Choroid plexus epithelial cell (primary cell): ENCODE measurements around the gene SLC38A1.
"Not testable (repeated sequence)": the region's sequence is repeated elsewhere in the genome, so short reads cannot be mapped to it uniquely, and the experiment has no call there.

Source experiments
- DNase-seq: peaks from one replicate; pipeline ENCODE4 v3.0.0-alpha.2; 2010; ENCODE audit warnings: low read depth
- H3K4me3 ChIP-seq: 2 replicates; pipeline ENCODE4 v1.5.1; 2011; ENCODE audit warnings: low read depth, mild to moderate bottlenecking, control low read depth, low read length, moderate library complexity
- TF ChIP-seq, protein P1 (sequence below): conservative IDR thresholded peaks from 2 replicates; pipeline ENCODE4 v1.5.1; 2011; ENCODE audit warnings: low read depth, mild to moderate bottlenecking, control low read depth, inconsistent platforms, low read length, moderate library complexity

The SLC38A1 gene

DNA sequence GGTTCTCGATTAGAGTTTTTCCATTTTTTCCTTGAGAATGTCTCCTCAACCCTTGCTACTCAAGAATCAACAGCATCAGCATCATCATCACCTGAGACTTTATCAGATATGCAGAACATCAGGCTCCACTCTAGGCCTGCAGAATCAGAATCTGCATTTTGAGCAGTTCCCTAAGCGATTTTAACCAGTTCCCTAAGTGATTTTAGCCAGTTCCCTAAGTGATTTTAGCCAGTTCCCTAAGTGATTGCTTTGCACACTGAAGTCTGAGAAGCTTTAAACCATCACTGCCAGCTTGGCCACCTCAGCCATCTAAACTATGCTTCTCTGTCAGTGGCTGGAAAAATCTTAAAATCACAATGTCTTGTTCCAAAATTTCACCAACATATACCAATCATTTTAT lies 29.4 kb upstream of the SLC38A1 start:
- TF ChIP-seq, protein P1, sequence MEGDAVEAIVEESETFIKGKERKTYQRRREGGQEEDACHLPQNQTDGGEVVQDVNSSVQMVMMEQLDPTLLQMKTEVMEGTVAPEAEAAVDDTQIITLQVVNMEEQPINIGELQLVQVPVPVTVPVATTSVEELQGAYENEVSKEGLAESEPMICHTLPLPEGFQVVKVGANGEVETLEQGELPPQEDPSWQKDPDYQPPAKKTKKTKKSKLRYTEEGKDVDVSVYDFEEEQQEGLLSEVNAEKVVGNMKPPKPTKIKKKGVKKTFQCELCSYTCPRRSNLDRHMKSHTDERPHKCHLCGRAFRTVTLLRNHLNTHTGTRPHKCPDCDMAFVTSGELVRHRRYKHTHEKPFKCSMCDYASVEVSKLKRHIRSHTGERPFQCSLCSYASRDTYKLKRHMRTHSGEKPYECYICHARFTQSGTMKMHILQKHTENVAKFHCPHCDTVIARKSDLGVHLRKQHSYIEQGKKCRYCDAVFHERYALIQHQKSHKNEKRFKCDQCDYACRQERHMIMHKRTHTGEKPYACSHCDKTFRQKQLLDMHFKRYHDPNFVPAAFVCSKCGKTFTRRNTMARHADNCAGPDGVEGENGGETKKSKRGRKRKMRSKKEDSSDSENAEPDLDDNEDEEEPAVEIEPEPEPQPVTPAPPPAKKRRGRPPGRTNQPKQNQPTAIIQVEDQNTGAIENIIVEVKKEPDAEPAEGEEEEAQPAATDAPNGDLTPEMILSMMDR = no peak
- no peak overlapping the region for H3K4me3 ChIP-seq
- no peak for DNase-seq

DNA sequence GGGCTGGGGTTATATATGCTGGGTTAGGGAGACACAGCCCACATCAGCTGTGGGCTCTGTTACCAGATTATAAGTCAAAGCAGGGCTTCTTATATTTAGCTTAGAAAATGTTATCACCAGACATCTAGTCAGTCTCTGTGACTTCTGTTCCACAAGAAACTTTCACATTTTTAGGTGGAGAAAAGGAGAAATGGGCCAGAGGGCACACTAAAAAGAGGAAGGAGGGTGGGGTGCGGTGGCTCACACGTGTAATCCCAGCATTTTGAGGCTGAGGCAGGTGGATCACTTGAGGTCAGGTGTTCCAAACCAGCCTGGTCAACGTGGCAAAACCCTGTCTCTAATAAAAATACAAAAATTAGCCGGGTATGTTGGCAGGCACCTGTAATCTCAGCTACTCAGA lies 28.0 kb upstream of the SLC38A1 start:
- DNase-seq = no peak
- H3K4me3 ChIP-seq = no peak overlapping the region
- TF ChIP-seq, protein P1 = no peak

DNA sequence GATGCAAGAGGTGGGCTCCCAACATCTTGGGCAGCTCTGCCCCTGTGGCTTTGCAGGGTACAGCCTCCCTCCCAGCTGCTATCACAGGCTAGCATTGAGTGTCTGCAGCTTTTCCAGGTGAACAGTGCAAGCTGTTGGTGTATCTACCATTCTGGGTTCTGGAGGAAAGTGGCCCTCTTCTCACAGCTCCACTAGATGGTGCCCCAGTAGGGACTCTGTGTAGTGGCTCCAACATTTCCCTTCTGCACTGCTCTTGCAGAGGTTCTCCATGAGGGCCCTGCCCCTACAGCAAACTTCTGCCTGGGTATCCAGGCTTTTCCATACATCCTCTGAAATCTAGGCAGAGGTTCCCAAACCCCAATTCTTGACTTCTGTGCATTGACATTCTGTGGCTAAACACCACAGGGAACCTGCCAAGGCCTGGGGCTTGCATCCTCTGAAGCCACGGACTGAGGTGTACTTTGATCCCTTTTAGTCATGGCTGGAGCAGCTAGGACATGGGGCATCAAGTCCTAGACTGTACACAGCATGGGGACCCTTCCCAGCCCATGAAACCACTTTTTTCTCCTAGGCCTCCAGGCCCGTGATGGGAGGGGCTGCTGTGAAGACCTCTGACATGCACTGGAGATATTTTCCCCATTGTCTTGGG lies 24.0 kb upstream of the SLC38A1 start:
- TF ChIP-seq, protein P1 = peak; percentile 50
- DNase-seq = peak; percentile 35
- H3K4me3 ChIP-seq = no peak overlapping the region

DNA sequence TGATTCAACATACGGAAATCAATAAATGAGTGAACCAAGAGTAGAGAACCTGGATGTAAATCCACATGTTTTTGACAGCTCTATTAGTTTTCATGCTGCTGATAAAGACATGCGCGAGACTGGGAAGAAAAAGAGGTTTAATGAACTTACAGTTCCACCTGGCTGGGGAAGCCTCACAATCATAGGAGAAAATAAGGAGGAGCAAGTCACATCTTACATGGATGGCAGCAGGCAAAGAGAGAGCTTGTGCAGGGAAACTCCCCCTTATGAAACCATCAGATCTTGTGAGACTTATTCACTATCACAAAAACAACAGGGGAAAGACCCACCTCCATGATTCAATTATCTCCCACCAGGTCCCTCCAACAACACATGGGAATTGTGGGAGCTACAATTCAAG lies 23.1 kb upstream of the SLC38A1 start:
- not testable (repeated sequence) for DNase-seq, H3K4me3 ChIP-seq

DNA sequence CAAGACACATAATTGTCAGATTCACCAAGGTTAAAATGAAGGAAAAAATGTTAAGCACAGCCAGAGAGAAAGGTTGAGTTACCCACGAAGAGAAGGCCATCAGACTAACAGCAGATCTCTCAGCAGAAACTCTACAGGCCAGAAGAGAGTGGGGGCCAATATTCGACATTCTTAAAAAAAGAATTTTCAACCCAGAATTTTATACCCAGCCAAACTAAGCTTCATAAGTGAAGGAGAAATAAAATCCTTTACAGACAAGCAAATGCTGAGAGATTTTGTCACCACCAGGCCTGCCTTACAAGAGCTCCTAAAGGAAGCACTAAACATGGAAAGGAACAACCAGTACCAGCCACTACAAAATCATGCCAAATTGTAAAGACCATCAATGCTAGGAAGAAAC lies 16.3 kb upstream of the SLC38A1 start:
- not testable (repeated sequence) for DNase-seq, H3K4me3 ChIP-seq

DNA sequence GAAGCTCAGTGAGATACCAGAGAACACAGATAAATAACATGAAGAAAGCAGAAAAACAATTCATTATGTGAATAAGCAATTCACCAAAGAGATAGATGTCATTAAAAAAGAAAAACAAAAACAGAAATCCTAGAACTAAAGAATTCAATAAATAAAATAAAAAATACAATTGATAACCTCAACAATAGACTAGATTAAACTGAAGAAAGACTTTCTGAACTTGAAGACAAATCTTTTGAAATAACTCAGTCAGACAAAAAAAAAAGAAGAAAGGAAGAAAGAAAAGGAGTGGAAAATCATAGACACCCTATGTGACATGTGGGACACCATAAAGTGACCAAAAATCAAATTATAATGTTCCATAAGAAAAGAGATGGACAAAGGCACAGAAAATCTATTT lies 14.0 kb upstream of the SLC38A1 start:
- H3K4me3 ChIP-seq = no peak overlapping the region
- no peak for DNase-seq
- TF ChIP-seq, protein P1 = no peak

DNA sequence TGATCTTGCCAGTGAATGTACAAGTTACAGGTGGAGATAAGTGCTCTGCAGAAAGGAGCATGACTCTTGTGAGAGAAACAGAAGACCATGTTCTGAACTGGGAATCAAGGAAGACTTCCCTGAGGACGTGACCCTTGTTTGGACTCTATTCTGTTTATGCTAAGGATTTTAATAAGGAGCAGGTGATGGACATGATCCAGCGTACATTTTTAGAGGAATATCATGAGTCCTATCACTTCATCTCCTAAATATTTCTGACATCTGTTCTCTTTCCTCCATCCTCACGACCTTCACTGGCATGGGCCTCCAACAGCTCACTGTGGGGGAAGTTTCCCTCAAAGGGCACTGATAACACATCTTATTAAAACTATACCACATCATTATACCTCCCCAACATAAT lies 7.9 kb upstream of the SLC38A1 start:
- DNase-seq = no peak
- H3K4me3 ChIP-seq = no peak overlapping the region
- TF ChIP-seq, protein P1 = no peak

DNA sequence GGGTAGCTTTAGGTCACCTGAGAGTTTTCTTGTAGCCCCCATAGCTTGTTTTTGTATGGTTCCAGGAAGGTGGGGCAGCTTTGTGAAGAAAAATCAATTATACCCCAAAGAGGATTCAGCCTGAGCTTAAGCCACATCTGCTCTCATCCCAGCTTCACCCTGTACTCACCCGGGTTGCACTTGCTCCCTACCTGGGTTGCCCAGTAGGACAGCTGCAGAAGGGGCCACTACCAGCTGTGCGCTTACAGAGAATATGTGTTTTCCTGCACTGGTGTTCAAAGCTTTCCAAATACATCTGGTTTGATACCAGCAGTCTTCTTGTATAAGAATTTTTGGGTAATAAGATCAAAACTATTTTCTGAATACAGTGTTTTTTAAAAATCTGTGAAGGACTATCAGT lies 3.0 kb upstream of the SLC38A1 start:
- no peak overlapping the region for H3K4me3 ChIP-seq
- no peak for DNase-seq
- TF ChIP-seq, protein P1 = no peak
